H9 (cell line): ENCODE results near the gene RUBCN. TPM values are rescaled to one million over a fixed set of nuclear protein-coding genes. Genes with fewer than 3 reads are reported as not detected.
"Not testable (repeated sequence)": the region's sequence is repeated elsewhere in the genome, so short reads cannot be mapped to it uniquely, and the experiment has no call there.

ENCODE experiments used
- DNase-seq: peaks from one replicate; pipeline ENCODE4 v3.0.0-alpha.2; 2017
- H2AFZ ChIP-seq: one replicate; pipeline ENCODE4 v1.6.1; 2013; ENCODE audit warnings: mild to moderate bottlenecking, low read length, control low read depth, moderate library complexity
- H2AK5ac ChIP-seq: 2 replicates; pipeline ENCODE4 v1.6.1; 2013; ENCODE audit warnings: low read length, control low read depth, mixed read lengths; ENCODE audit not compliant: insufficient read length
- H2BK120ac ChIP-seq: one replicate; pipeline ENCODE4 v1.6.1; 2013; ENCODE audit warnings: low read depth, mild to moderate bottlenecking, low read length, control low read depth, inconsistent platforms; ENCODE audit not compliant: poor library complexity, severe bottlenecking
- H2BK12ac ChIP-seq: 2 replicates; pipeline ENCODE4 v1.6.1; 2013; ENCODE audit warnings: low read length, control low read depth, mixed read lengths, low read depth; ENCODE audit not compliant: insufficient read length
- H2BK15ac ChIP-seq: 2 replicates; pipeline ENCODE4 v1.6.1; 2013; ENCODE audit warnings: low read depth, low read length, control low read depth
- H2BK20ac ChIP-seq: one replicate; pipeline ENCODE4 v1.6.1; 2013; ENCODE audit warnings: low read depth, mild to moderate bottlenecking, low read length, control low read depth, inconsistent platforms; ENCODE audit not compliant: poor library complexity, severe bottlenecking
- H2BK5ac ChIP-seq: 2 replicates; pipeline ENCODE4 v1.6.1; 2013; ENCODE audit warnings: low read length, control low read depth, mixed read lengths; ENCODE audit not compliant: insufficient read length
- H3K14ac ChIP-seq: 2 replicates; pipeline ENCODE4 v1.6.1; 2013; ENCODE audit warnings: low read length, control low read depth; ENCODE audit not compliant: insufficient read depth
- H3K18ac ChIP-seq: 2 replicates; pipeline ENCODE4 v1.6.1; 2013; ENCODE audit warnings: low read depth, mild to moderate bottlenecking, mixed read lengths, low read length, control low read depth; ENCODE audit not compliant: insufficient read length
- H3K23ac ChIP-seq: 2 replicates; pipeline ENCODE4 v1.6.1; 2013; ENCODE audit warnings: low read length, control low read depth, mixed read lengths, low read depth; ENCODE audit not compliant: insufficient read length
- H3K23me2 ChIP-seq: 2 replicates; pipeline ENCODE4 v1.6.1; 2013; ENCODE audit warnings: low read depth, mild to moderate bottlenecking, mixed read lengths, low read length, control low read depth; ENCODE audit not compliant: insufficient read length, poor library complexity, severe bottlenecking
- H3K27ac ChIP-seq: 2 replicates; pipeline ENCODE4 v1.5.1; 2013; ENCODE audit warnings: low read length, control low read depth, mixed read lengths, low read depth; ENCODE audit not compliant: insufficient read length
- H3K27me3 ChIP-seq: 2 replicates; pipeline ENCODE4 v1.6.1; 2013; ENCODE audit warnings: low read length, control low read depth, inconsistent platforms; ENCODE audit not compliant: insufficient read depth
- H3K4ac ChIP-seq: 2 replicates; pipeline ENCODE4 v1.6.1; 2013; ENCODE audit warnings: low read depth, mild to moderate bottlenecking, control low read depth, inconsistent platforms, low read length, moderate library complexity
- H3K4me1 ChIP-seq: 2 replicates; pipeline ENCODE4 v1.6.1; 2013; ENCODE audit warnings: low read length, control low read depth, inconsistent platforms; ENCODE audit not compliant: insufficient read depth
- H3K4me2 ChIP-seq: 2 replicates; pipeline ENCODE4 v1.6.1; 2013; ENCODE audit warnings: low read length, control low read depth, mixed read lengths; ENCODE audit not compliant: insufficient read length, insufficient read depth
- H3K56ac ChIP-seq: 2 replicates; pipeline ENCODE4 v1.6.1; 2013; ENCODE audit warnings: low read depth, mild to moderate bottlenecking, mixed read lengths, low read length, control low read depth; ENCODE audit not compliant: insufficient read length
- H3K79me1 ChIP-seq: 2 replicates; pipeline ENCODE4 v1.6.1; 2013; ENCODE audit warnings: low read depth, mild to moderate bottlenecking, moderate library complexity, low read length, control low read depth, inconsistent platforms; ENCODE audit not compliant: insufficient read depth, poor library complexity, severe bottlenecking
- H3K79me2 ChIP-seq: 2 replicates; pipeline ENCODE4 v1.6.1; 2013; ENCODE audit warnings: low read length, control low read depth, inconsistent platforms; ENCODE audit not compliant: insufficient read depth
- H3K9ac ChIP-seq: 2 replicates; pipeline ENCODE4 v1.6.1; 2013; ENCODE audit warnings: low read length, control low read depth, mixed read lengths; ENCODE audit not compliant: insufficient read length; ENCODE audit errors: extremely low read depth
- H3K9me3 ChIP-seq: one replicate; pipeline ENCODE4 v1.6.1; 2013; ENCODE audit warnings: low read depth, low read length, inconsistent platforms; ENCODE audit not compliant: control insufficient read depth
- H3T11ph ChIP-seq: one replicate; pipeline ENCODE4 v1.6.1; 2013; ENCODE audit warnings: mild to moderate bottlenecking, low read length, control low read depth, inconsistent platforms
- H4K20me1 ChIP-seq: one replicate; pipeline ENCODE4 v1.6.1; 2013; ENCODE audit not compliant: control insufficient read depth, insufficient read length, insufficient read depth
- H4K5ac ChIP-seq: 2 replicates; pipeline ENCODE4 v1.6.1; 2013; ENCODE audit warnings: low read depth, mild to moderate bottlenecking, mixed read lengths, low read length, control low read depth; ENCODE audit not compliant: insufficient read length
- H4K8ac ChIP-seq: replicated peaks from 2 replicates; pipeline ENCODE4 v1.6.1; 2013; ENCODE audit warnings: low read length, control low read depth, mixed read lengths, low read depth; ENCODE audit not compliant: insufficient read length
- H4K91ac ChIP-seq: 2 replicates; pipeline ENCODE4 v1.6.1; 2013; ENCODE audit warnings: low read depth, mild to moderate bottlenecking, moderate library complexity, mixed read lengths, low read length, control low read depth; ENCODE audit not compliant: insufficient read length
- H3K27ac Mint-ChIP-seq, 3 experiments: 2 replicates in 2 of 3; 3 replicates in 1 of 3; pipeline ENCODE4 v1.8.0; 2020 to 2021; ENCODE audit warnings: mixed read lengths in 3 of 3, mild to moderate bottlenecking in 1 of 3, moderate library complexity in 1 of 3
- H3K27me3 Mint-ChIP-seq: 2 replicates; pipeline ENCODE4 v1.8.0; 2021; ENCODE audit warnings: low read depth, mild to moderate bottlenecking, moderate library complexity, mixed read lengths
- H3K36me3 Mint-ChIP-seq, 3 experiments: 2 replicates in 2 of 3; 3 replicates in 1 of 3; pipeline ENCODE4 v1.8.0; 2020 to 2021; ENCODE audit warnings: low read depth in 3 of 3, mixed read lengths in 3 of 3; ENCODE audit not compliant: insufficient read depth in 1 of 3
- H3K4me1 Mint-ChIP-seq, 2 experiments: 2 replicates each; pipeline ENCODE4 v1.8.0; 2020; ENCODE audit warnings: mixed read lengths in 2 of 2
- H3K4me3 Mint-ChIP-seq, 2 experiments: 2 replicates in 1 of 2; 3 replicates in 1 of 2; pipeline ENCODE4 v1.8.0; 2020 to 2021; ENCODE audit warnings: mild to moderate bottlenecking in 2 of 2, mixed read lengths in 2 of 2, moderate library complexity in 1 of 2
- H3K9me3 Mint-ChIP-seq, 2 experiments: 2 replicates in 1 of 2; 3 replicates in 1 of 2; pipeline ENCODE4 v1.8.0; 2020; ENCODE audit warnings: mild to moderate bottlenecking in 2 of 2, mixed read lengths in 2 of 2, moderate library complexity in 1 of 2
- WGBS: extraction: QIAGEN DNeasy Blood & Tissue Kit; methylation state at CpG from one replicate; pipeline ENCODE4 v1.1.7; 2013; ENCODE audit warnings: missing lambda C conversion rate, low lambda C conversion rate, mixed read lengths; ENCODE audit not compliant: insufficient read length; ENCODE audit errors: extremely low coverage; 5-methylcytosine and 5-hydroxymethylcytosine counted together
- total RNA-seq: library from RNA; stranded (reverse); gene quantifications from 2 replicates; pipeline ENCODE4 v1.2.1, GENCODE V29; 2021
- TF ChIP-seq, protein P1 (sequence below): fragments of 200-600 bp; sonication (generic); conservative IDR thresholded peaks from 3 replicates; pipeline ENCODE4 v1.8.0; 2021; ENCODE audit warnings: antibody characterized with exemption, mild to moderate bottlenecking

Gene RUBCN
- total RNA-seq, 1 experiment from 2014 or later: 17.7 TPM

DNA sequence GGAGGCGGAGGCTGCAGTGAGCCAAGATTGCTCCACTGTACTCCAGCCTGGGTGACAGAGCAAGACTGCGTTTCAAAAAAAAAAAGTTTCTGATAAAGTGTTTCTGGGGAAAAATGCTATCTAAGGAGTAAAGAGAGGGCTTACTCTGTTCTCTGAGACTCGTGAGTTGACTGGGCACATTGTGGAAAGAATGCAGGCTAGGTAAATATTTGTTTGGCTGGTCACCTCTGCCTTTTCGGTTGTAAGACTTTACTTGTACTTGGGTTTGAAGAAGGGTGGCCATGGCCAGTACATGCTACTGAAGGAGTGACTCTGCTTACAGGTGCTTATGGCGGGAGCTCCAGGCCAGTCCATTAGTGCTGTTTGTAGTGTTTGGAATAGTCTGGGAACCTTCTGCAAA is 68.7 kb downstream of the RUBCN start:
- Histone ChIP-seq H4K91ac (no peak overlapping the region), H4K5ac (no peak overlapping the region), H3K23me2 (no peaks in the 10 kb centered on the region), H3K9ac (no peak overlapping the region), H2BK5ac (no peak overlapping the region), H4K8ac (no peak overlapping the region), H3K56ac (no peak overlapping the region), H3K14ac (no peak overlapping the region), H3K4me2 (no peak overlapping the region), H3K9me3 (no peaks in the 10 kb centered on the region), H2BK15ac (no peak overlapping the region), H3K4ac (no peak overlapping the region), H3T11ph (no peak overlapping the region), H2BK120ac (no peak overlapping the region), H3K23ac (no peak overlapping the region), H3K18ac (no peak overlapping the region), H3K27me3 (no peaks in the 10 kb centered on the region), H2AK5ac (no peak overlapping the region), H4K20me1 (no peaks in the 10 kb centered on the region), H2BK20ac (no peak overlapping the region), H3K4me1 (no peaks in the 10 kb centered on the region), H3K79me2 (no peaks in the 10 kb centered on the region), H3K79me1 (no peaks in the 10 kb centered on the region), H3K27ac (no peak overlapping the region), H2BK12ac (no peak overlapping the region), H2AFZ (no peak overlapping the region)
- WGBS: no CpG with 5 or more reads among the region's 5 CpGs
- DNase-seq: no peak
- peaks cover 0 to 4% (median 0%) of the 10 kb centered on the region in 3 experiments; a peak in 1 of 7 replicates for H3K36me3 Mint-ChIP-seq
- H3K27me3 Mint-ChIP-seq: peaks cover 2% of the 10 kb centered on the region
- no peak overlapping the region for H3K4me3 Mint-ChIP-seq
- TF ChIP-seq, protein P1, sequence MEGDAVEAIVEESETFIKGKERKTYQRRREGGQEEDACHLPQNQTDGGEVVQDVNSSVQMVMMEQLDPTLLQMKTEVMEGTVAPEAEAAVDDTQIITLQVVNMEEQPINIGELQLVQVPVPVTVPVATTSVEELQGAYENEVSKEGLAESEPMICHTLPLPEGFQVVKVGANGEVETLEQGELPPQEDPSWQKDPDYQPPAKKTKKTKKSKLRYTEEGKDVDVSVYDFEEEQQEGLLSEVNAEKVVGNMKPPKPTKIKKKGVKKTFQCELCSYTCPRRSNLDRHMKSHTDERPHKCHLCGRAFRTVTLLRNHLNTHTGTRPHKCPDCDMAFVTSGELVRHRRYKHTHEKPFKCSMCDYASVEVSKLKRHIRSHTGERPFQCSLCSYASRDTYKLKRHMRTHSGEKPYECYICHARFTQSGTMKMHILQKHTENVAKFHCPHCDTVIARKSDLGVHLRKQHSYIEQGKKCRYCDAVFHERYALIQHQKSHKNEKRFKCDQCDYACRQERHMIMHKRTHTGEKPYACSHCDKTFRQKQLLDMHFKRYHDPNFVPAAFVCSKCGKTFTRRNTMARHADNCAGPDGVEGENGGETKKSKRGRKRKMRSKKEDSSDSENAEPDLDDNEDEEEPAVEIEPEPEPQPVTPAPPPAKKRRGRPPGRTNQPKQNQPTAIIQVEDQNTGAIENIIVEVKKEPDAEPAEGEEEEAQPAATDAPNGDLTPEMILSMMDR: no peak
- no peaks in the 10 kb centered on the region for H3K9me3 Mint-ChIP-seq
- H3K4me1 Mint-ChIP-seq: no peaks in the 10 kb centered on the region
- no peak overlapping the region; a peak in 1 of 7 replicates for H3K27ac Mint-ChIP-seq

DNA sequence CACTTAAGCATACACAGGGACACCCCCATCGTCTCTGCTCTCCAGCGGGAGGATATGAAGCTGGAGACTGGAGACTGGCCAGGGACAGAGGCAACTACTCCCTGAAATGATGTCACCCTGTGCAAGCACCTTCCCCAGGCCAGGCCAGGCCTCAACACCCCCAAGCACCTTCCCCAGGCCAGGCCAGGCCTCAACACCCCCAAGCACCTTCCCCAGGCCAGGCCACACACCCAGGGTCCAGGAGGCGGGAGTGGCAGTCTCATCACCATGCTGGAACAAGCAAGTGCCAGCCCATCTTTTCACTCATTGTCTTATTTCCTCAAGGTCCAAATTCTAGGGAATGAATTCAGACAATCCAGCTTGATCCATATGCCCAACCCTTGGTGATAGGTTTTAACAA is 69.4 kb downstream of the RUBCN start:
- not testable (repeated sequence) for H2AK5ac ChIP-seq, H3K23ac ChIP-seq, H4K8ac ChIP-seq, H4K5ac ChIP-seq, H3K27ac Mint-ChIP-seq, DNase-seq, H2BK15ac ChIP-seq, H2BK120ac ChIP-seq, H2AFZ ChIP-seq, H2BK5ac ChIP-seq, H3K9me3 Mint-ChIP-seq, H3K23me2 ChIP-seq, H3K79me1 ChIP-seq, H3K4ac ChIP-seq, H3K56ac ChIP-seq, H3K27me3 Mint-ChIP-seq, H3K14ac ChIP-seq, H2BK12ac ChIP-seq, H3K27ac ChIP-seq, H3K27me3 ChIP-seq, H3T11ph ChIP-seq, H4K91ac ChIP-seq, H3K36me3 Mint-ChIP-seq, H4K20me1 ChIP-seq, H3K4me2 ChIP-seq, H3K4me1 Mint-ChIP-seq, H3K18ac ChIP-seq, H2BK20ac ChIP-seq, H3K79me2 ChIP-seq, H3K4me3 Mint-ChIP-seq, H3K4me1 ChIP-seq, H3K9me3 ChIP-seq, H3K9ac ChIP-seq
- no CpG with 5 or more reads among the region's 3 CpGs for WGBS
